Gastroesophageal sphincter (tissue), 4 donors: ENCODE results near the gene COLQ. TPM values are rescaled to one million over a fixed set of nuclear protein-coding genes. Genes with fewer than 3 reads are reported as not detected.

Source experiments
- ATAC-seq: fragments of 150-250 bp; one replicate; pipeline ENCODE4 v1.9.1; 2016; ENCODE audit warnings: mild to moderate bottlenecking, moderate library complexity
- H3K27ac ChIP-seq, 4 donors: fragments of 200-600 bp; sonication (generic) in 3 of 4; 1 replicate in 3 of 4; 2 replicates in 1 of 4; pipeline ENCODE4 v1.5.1; 2016 to 2019
- H3K27me3 ChIP-seq: fragments of 200-600 bp; sonication (generic); one replicate; pipeline ENCODE4 v1.5.1; 2019
- H3K36me3 ChIP-seq, 2 donors: fragments of 200-600 bp; sonication (generic); one replicate each; pipeline ENCODE4 v1.5.1; 2019; ENCODE audit warnings: control low read depth in 1 of 2
- H3K4me1 ChIP-seq, 3 donors: fragments of 200-600 bp; sonication (generic); 1 replicate in 2 of 3; 2 replicates in 1 of 3; pipeline ENCODE4 v1.5.1; 2016 to 2019; ENCODE audit warnings: control low read depth in 2 of 3
- H3K4me3 ChIP-seq, 2 donors: fragments of 200-600 bp; sonication (generic); one replicate each; pipeline ENCODE4 v1.5.1; 2019; ENCODE audit warnings: mild to moderate bottlenecking in 1 of 2, moderate library complexity in 1 of 2
- H3K9me3 ChIP-seq, 3 donors: fragments of 200-600 bp; sonication (generic); one replicate each; pipeline ENCODE4 v1.5.1; 2017 to 2019; ENCODE audit warnings: control low read depth in 2 of 3
- CTCF ChIP-seq, 4 experiments: fragments of 200-600 bp in 2 of 4; fragments of 450-650 bp in 2 of 4; sonication (generic) in 1 of 4; IDR thresholded peaks; one replicate each; pipeline ENCODE4 v1.5.1; 2017 to 2019; ENCODE audit warnings: antibody characterized with exemption in 4 of 4, mild to moderate bottlenecking in 2 of 4, moderate library complexity in 2 of 4
- EP300 ChIP-seq: sonication (generic); formaldehyde crosslinking; IDR thresholded peaks from one replicate; pipeline ENCODE4 v1.6.1; 2017; ENCODE audit warnings: antibody characterized with exemption, mild to moderate bottlenecking
- POLR2A ChIP-seq, 2 donors: fragments of 450-650 bp; IDR thresholded peaks; one replicate each; pipeline ENCODE4 v1.6.1; 2017; ENCODE audit warnings: antibody characterized with exemption in 2 of 2, mild to moderate bottlenecking in 2 of 2, moderate library complexity in 1 of 2
- POLR2AphosphoS5 ChIP-seq: sonication (generic); formaldehyde crosslinking; IDR thresholded peaks from one replicate; pipeline ENCODE4 v1.6.1; 2017; ENCODE audit warnings: antibody characterized with exemption
- WGBS, 2 donors: methylation state at CpG; one replicate each; pipeline ENCODE4 v1.1.5; 2018; ENCODE audit warnings: low coverage in 1 of 2; 5-methylcytosine and 5-hydroxymethylcytosine counted together
- small RNA-seq, 4 donors: library from RNA; depleted of rRNA; stranded (forward); fragments of <200 nt; gene quantifications; one replicate each; pipeline ENCODE3, GENCODE V24; 2016
- total RNA-seq, 4 donors: library from RNA; depleted of rRNA; stranded (reverse); fragments of >200 nt; gene quantifications; one replicate each; pipeline ENCODE4 v1.1.0, GENCODE V29; 2016

Gene COLQ
- total RNA-seq, 4 donors from 2014 or later: 0.57 to 2.7 (median 1.8) TPM

- peaks cover 0 to 10% (median 0%) of the 10 kb centered on the region in 3 donors for H3K4me1 ChIP-seq
- peaks cover 0 to 13% of the 10 kb centered on the region in 2 donors for H3K36me3 ChIP-seq
- TF ChIP-seq POLR2A (IDR thresholded peaks at IDR 0.05) (no peak), POLR2AphosphoS5 (no peak), CTCF (IDR thresholded peaks at IDR 0.05) (no peak), EP300 (no peak)
- ATAC-seq: no peak
- no peaks in the 10 kb centered on the region for H3K9me3 ChIP-seq
- no peaks in the 10 kb centered on the region for H3K27me3 ChIP-seq
- 50 to 100% methylated on average over 1 of the region's 1 CpG for WGBS, 2 donors
- no peak overlapping the region for H3K27ac ChIP-seq
- H3K4me3 ChIP-seq: no peak overlapping the region
These were observed 116.7 kb downstream of the COLQ start for GRCh38 chr3:15404767-15405166.

- Histone ChIP-seq H3K27ac (no peak overlapping the region), H3K4me1 (peaks cover 0 to 10% (median 0%) of the 10 kb centered on the region in 3 donors), H3K36me3 (peaks cover 0 to 5% of the 10 kb centered on the region in 2 donors), H3K4me3 (no peak overlapping the region), H3K27me3 (no peaks in the 10 kb centered on the region), H3K9me3 (no peaks in the 10 kb centered on the region)
- no peak for TF ChIP-seq EP300
- TF ChIP-seq CTCF (IDR thresholded peaks at IDR 0.05): no peak
- TF ChIP-seq POLR2A (IDR thresholded peaks at IDR 0.05): no peak
- no peak for TF ChIP-seq POLR2AphosphoS5
- no peak for ATAC-seq
- 88% methylated on average over 3 of the region's 3 CpGs; no CpG with 5 or more reads in 1 of the 2 donors for WGBS, 2 donors
These were observed 117.5 kb downstream of the COLQ start for GRCh38 chr3:15403965-15404364.

- H3K27ac ChIP-seq: no peak overlapping the region
- no peak overlapping the region for H3K4me3 ChIP-seq
- ATAC-seq: no peak
- peaks cover 0 to under 1% of the 10 kb centered on the region in 2 donors for H3K36me3 ChIP-seq
- no peak for TF ChIP-seq CTCF (IDR thresholded peaks at IDR 0.05)
- 70% methylated on average over 3 of the region's 3 CpGs; no CpG with 5 or more reads in 1 of the 2 donors for WGBS, 2 donors
- H3K4me1 ChIP-seq: peaks cover 0 to 10% (median 0%) of the 10 kb centered on the region in 3 donors
- no peaks in the 10 kb centered on the region for H3K27me3 ChIP-seq
- no peaks in the 10 kb centered on the region for H3K9me3 ChIP-seq
These were observed 118.0 kb downstream of the COLQ start for GRCh38 chr3:15403495-15403894.

GRCh38 chr3:15401936-15402335 lies 119.6 kb downstream of the COLQ start:
- Histone ChIP-seq H3K36me3 (peaks cover 0 to 5% of the 10 kb centered on the region in 2 donors), H3K4me3 (no peak overlapping the region), H3K27me3 (no peaks in the 10 kb centered on the region), H3K9me3 (no peaks in the 10 kb centered on the region), H3K27ac (no peak overlapping the region), H3K4me1 (peaks cover 0 to 10% (median 0%) of the 10 kb centered on the region in 3 donors)
- TF ChIP-seq EP300: no peak
- TF ChIP-seq POLR2AphosphoS5: no peak
- no peak for TF ChIP-seq POLR2A (IDR thresholded peaks at IDR 0.05)
- no peak for TF ChIP-seq CTCF (IDR thresholded peaks at IDR 0.05)
- no peak for ATAC-seq
- 76 to 80% methylated on average over 1 to 2 of the region's 4 CpGs for WGBS, 2 donors

Small RNA genes within 50 kb of the gene (small RNA-seq; reads per million reads assigned to genes)
- 0 reads per million in 4 donors for gene MIR4270
- 0 reads per million in 4 donors for gene RN7SL110P
- 0 reads per million in 4 donors for gene RNU6-1024P

Other genes starting within 250 kb of the COLQ start
- 10 to 100 TPM; 23.5 to 56.4 (median 35.0) TPM for gene SH3BP5, start 189.1 kb downstream of the COLQ start, total RNA-seq
- gene METTL6, start 94.2 kb downstream of the COLQ start, total RNA-seq: 10 to 100 TPM in 3 of 4 donors, 1 to 10 TPM in 1; 9.0 to 17.1 (median 11.7) TPM
- gene EAF1, start 94.1 kb downstream of the COLQ start, total RNA-seq: 10 to 100 TPM; 10.3 to 18.6 (median 15.6) TPM
- gene HACL1, start 79.9 kb upstream of the COLQ start, total RNA-seq: 10 to 100 TPM; 17.0 to 37.0 (median 20.4) TPM
- gene BTD, start 80.0 kb upstream of the COLQ start, total RNA-seq: 10 to 100 TPM; 20.5 to 53.9 (median 44.6) TPM